ENCODE results near the gene PRSS33. TPM values are rescaled to one million over a fixed set of nuclear protein-coding genes. Genes with fewer than 3 reads are reported as not detected.
A peak's percentile ranks its signal among the peaks of the same experiment; 100 is the strongest.

Gene PRSS33
- total RNA-seq, 1 experiment from 2014 or later: not detected

- H3K27me3 Mint-ChIP-seq (ENCODE audit: low read depth): no peaks in the 10 kb centered on the region; the same call in 1 of the 2 replicates
- no peaks in the 10 kb centered on the region for H3K9me3 Mint-ChIP-seq
- H2BK120ac ChIP-seq (ENCODE audit: low read depth, low read length, poor library complexity, severe bottlenecking): no peak overlapping the region
- no peaks in the 10 kb centered on the region for H3K27me3 ChIP-seq (ENCODE audit: insufficient read depth, low read length)
- peak overlapping the region in 1 of 3 experiments; percentile 61; a peak in 1 of 7 replicates for H3K27ac Mint-ChIP-seq
- H3K4me2 ChIP-seq (ENCODE audit: insufficient read depth, insufficient read length, low read length): no peak overlapping the region
- H3K18ac ChIP-seq (ENCODE audit: insufficient read length, low read depth, low read length): no peak overlapping the region
- no peak overlapping the region for H3K9ac ChIP-seq (ENCODE audit: extremely low read depth, insufficient read length, low read length)
- no peak overlapping the region for H4K8ac ChIP-seq (replicated peaks; ENCODE audit: insufficient read length, low read depth, low read length)
- no peak overlapping the region for H2AFZ ChIP-seq (ENCODE audit: low read length)
- no peak overlapping the region for H3K4me3 Mint-ChIP-seq
- H3K56ac ChIP-seq (ENCODE audit: insufficient read length, low read depth, low read length): no peak overlapping the region
- no peaks in the 10 kb centered on the region for H3K79me2 ChIP-seq (ENCODE audit: insufficient read depth, low read length)
- H3K36me3 Mint-ChIP-seq (ENCODE audit: insufficient read depth in 1 of 3, low read depth in 3 of 3): no peaks in the 10 kb centered on the region
- H2AK5ac ChIP-seq (ENCODE audit: insufficient read length, low read length): no peak overlapping the region
- H3K4me1 ChIP-seq (ENCODE audit: insufficient read depth, low read length): no peaks in the 10 kb centered on the region
- no peak overlapping the region for H4K91ac ChIP-seq (ENCODE audit: insufficient read length, low read depth, low read length)
- H3K14ac ChIP-seq (ENCODE audit: insufficient read depth, low read length): no peak overlapping the region
- no peak overlapping the region for H2BK15ac ChIP-seq (ENCODE audit: low read depth, low read length)
- no peak overlapping the region for H3K4ac ChIP-seq (ENCODE audit: low read depth, low read length)
- H3K23ac ChIP-seq (ENCODE audit: insufficient read length, low read depth, low read length): no peak overlapping the region
- no peaks in the 10 kb centered on the region for H3K9me3 ChIP-seq (ENCODE audit: control insufficient read depth, low read depth, low read length)
- no peak overlapping the region for H2BK5ac ChIP-seq (ENCODE audit: insufficient read length, low read length)
- H3T11ph ChIP-seq (ENCODE audit: low read length): no peak overlapping the region
- no peak for DNase-seq
- H3K23me2 ChIP-seq (ENCODE audit: insufficient read length, low read depth, low read length, poor library complexity, severe bottlenecking): no peaks in the 10 kb centered on the region
- WGBS (ENCODE audit: extremely low coverage, insufficient read length, low lambda C conversion rate): no CpG with 5 or more reads among the region's 7 CpGs
- peaks cover 6 to 21% of the 10 kb centered on the region in 2 experiments; a peak in 2 of 4 replicates for H3K4me1 Mint-ChIP-seq
- TF ChIP-seq CTCF (conservative IDR thresholded peaks at IDR 0.05): no peak
- no peak overlapping the region for H2BK12ac ChIP-seq (ENCODE audit: insufficient read length, low read depth, low read length)
- H4K5ac ChIP-seq (ENCODE audit: insufficient read length, low read depth, low read length): no peak overlapping the region
- H3K79me1 ChIP-seq (ENCODE audit: insufficient read depth, low read depth, low read length, poor library complexity, severe bottlenecking): no peaks in the 10 kb centered on the region
- no peak overlapping the region for H2BK20ac ChIP-seq (ENCODE audit: low read depth, low read length, poor library complexity, severe bottlenecking)
- H3K27ac ChIP-seq (ENCODE audit: insufficient read length, low read depth, low read length): no peak overlapping the region
- H4K20me1 ChIP-seq (ENCODE audit: control insufficient read depth, insufficient read depth, insufficient read length): no peaks in the 10 kb centered on the region
Measured at GRCh38 chr16:2737895-2738418, 49.4 kb downstream of the PRSS33 start.
